ENCODE results near the gene FOXN3. TPM values are rescaled to one million over a fixed set of nuclear protein-coding genes. Genes with fewer than 3 reads are reported as not detected.

The FOXN3 gene
- total RNA-seq, 4 donors from 2014 or later: 27.4 to 91.4 (median 39.2) TPM

DNA sequence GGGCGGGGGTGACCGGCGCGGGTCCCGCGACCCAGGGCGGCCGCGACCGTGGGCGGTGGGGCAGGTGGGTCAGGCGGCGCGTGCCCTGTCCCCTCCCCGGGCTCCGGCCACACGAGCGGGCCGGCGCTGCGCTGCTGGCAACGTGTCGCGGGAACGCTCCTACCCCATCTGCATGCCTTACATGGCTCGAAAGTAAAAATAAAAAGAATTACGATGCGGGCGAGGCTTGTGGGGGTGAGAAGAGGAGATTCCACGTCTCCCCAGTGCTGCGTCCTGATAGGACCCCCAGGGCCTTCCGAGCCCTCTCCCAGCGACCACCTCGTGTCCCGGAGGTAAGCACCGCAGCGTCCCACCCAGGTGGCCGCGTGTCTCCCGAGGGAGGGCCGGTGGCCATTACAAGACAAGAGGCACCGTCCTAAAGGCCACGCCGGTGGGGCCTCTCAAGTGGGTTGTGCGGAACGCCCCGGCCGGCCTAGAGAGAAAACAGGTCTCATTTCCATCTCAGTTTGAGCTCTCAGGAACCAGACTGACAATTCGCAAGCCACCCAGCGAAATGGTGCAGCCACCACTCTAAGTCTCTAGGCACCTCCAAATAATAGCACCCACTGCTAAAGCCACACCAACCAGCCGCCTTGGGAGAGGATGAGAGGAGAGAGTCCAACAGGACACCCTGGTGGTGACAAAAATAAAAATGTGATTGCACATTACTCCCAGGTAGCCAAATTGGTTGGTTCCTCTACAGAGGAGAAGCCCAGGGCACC, 612 bp upstream of the FOXN3 start:
- TF ChIP-seq CTCF (IDR thresholded peaks at IDR 0.05) (peak; percentile 32 to 78 (median 58)), POLR2A (IDR thresholded peaks at IDR 0.05) (peak in 2 of 4 donors; percentile 4 to 23)
- Histone ChIP-seq H3K36me3 (peaks cover 0 to 18% (median 0%) of the 10 kb centered on the region in 3 donors), H3K4me1 (peaks cover 11 to 70% (median 34%) of the 10 kb centered on the region in 3 donors), H3K9me3 (no peaks in the 10 kb centered on the region), H3K27ac (peak overlapping the region; percentile 96 to 99 (median 98)), H3K27me3 (no peaks in the 10 kb centered on the region), H3K4me3 (peak overlapping the region; percentile 68 to 96 (median 88))
- 5 to 10% methylated on average over 2 to 7 of the region's 51 CpGs for WGBS, 2 donors
- peak; percentile 62 for DNase-seq
- intact Hi-C loops (cut with DNase I): no loop called here

- peaks cover 11 to 73% (median 32%) of the 10 kb centered on the region in 3 donors for H3K4me1 ChIP-seq
- intact Hi-C loops (cut with DNase I): no loop called here
- H3K9me3 ChIP-seq: no peaks in the 10 kb centered on the region
- H3K36me3 ChIP-seq: peaks cover 0 to 32% (median 0%) of the 10 kb centered on the region in 3 donors
- DNase-seq: peak; percentile 74
- H3K27ac ChIP-seq: peak overlapping the region; percentile 94 to 99 (median 98)
- TF ChIP-seq POLR2A (IDR thresholded peaks at IDR 0.05): peak in 2 of 4 donors; percentile 27 to 62
- TF ChIP-seq CTCF (IDR thresholded peaks at IDR 0.05): no peak
- WGBS, 2 donors: 1 to 2% methylated on average over 13 to 21 of the region's 98 CpGs
- H3K27me3 ChIP-seq: no peaks in the 10 kb centered on the region
- H3K4me3 ChIP-seq: peak overlapping the region; percentile 74 to 96 (median 93)
Observed at GRCh38 chr14:89416002-89416995, 734 bp downstream of the FOXN3 start.

DNA sequence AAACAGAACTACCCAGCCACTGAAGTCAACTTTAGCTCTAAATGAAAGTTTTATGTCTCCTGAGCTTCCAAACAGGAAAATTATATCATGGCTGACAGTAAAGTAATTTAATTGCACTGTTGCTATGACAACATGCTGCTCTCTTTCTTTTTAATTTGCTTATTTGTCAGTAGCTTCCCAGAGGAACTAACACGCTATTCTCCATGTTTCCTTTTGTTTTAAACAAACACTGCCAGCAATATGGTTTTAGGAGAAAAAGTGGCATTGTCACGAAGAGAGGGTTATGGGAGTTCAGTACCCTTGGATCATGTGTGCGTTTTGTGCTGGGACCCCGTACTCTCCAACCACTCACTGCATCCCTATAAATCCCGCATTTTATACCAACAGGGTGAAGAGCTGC, 1.9 kb downstream of the FOXN3 start:
- no peak for DNase-seq
- peak overlapping the region; percentile 74 to 96 (median 93) for H3K4me3 ChIP-seq
- H3K9me3 ChIP-seq: no peaks in the 10 kb centered on the region
- TF ChIP-seq POLR2A (IDR thresholded peaks at IDR 0.05) (no peak), CTCF (IDR thresholded peaks at IDR 0.05) (no peak)
- no peaks in the 10 kb centered on the region for H3K27me3 ChIP-seq
- intact Hi-C loops (cut with DNase I): no loop called here
- 12 to 23% methylated on average over 5 of the region's 5 CpGs for WGBS, 2 donors
- peak overlapping the region; percentile 77 to 99 (median 96) for H3K27ac ChIP-seq
- peaks cover 0 to 43% (median 0%) of the 10 kb centered on the region in 3 donors for H3K36me3 ChIP-seq
- H3K4me1 ChIP-seq: peaks cover 21 to 75% (median 43%) of the 10 kb centered on the region in 3 donors

DNA sequence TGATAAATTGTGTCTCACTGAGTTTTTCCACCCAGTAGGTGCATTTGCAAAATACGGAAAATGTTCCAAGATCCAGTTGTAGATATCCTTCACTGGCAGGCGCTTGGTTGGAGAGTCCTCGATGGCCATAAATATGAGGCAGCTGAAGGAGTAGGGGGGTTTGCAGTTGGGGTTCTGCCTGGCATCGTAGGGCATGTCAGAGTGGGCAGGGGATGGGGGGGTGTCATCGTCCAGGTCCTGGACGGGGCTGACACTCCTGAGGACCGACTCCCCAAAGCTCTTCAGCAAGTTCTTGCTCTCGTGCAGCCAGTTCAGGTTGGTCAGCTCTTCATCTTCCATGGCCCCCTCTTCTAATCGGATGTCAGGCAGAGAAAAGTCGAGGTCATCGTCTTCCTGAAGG, 5.1 kb downstream of the FOXN3 start:
- WGBS, 2 donors: 84 to 90% methylated on average over 5 to 7 of the region's 11 CpGs
- DNase-seq: no peak
- H3K4me1 ChIP-seq: peaks cover 40 to 84% (median 47%) of the 10 kb centered on the region in 3 donors

More for the DNA sequence above, 5.1 kb downstream of the FOXN3 start:
- H3K4me3 ChIP-seq: no peak overlapping the region
- H3K9me3 ChIP-seq: no peaks in the 10 kb centered on the region
- peak overlapping the region in 2 of 4 donors; percentile 83 to 90 for H3K27ac ChIP-seq
- peaks cover 0 to 35% (median 0%) of the 10 kb centered on the region in 3 donors for H3K36me3 ChIP-seq
- H3K27me3 ChIP-seq: no peaks in the 10 kb centered on the region
- no peak for TF ChIP-seq POLR2A (IDR thresholded peaks at IDR 0.05)
- no peak for TF ChIP-seq CTCF (IDR thresholded peaks at IDR 0.05)
- intact Hi-C loops (cut with DNase I): no loop called here
